ENCODE data around the gene SYT2.
A peak's percentile ranks its signal among the peaks of the same experiment; 100 is the strongest.
"Not testable (repeated sequence)": the region's sequence is repeated elsewhere in the genome, so short reads cannot be mapped to it uniquely, and the experiment has no call there.

Gene SYT2

GRCh38 chr1:202642619-202643291, 67.5 kb downstream of the SYT2 start:
- H3K36me3 ChIP-seq (ENCODE audit: control insufficient read depth, insufficient read depth, low read length): no peaks in the 10 kb centered on the region
- H3K27ac ChIP-seq (ENCODE audit: low read depth, low read length): no peak overlapping the region
- peak overlapping the region; percentile 72 for H3K4me3 ChIP-seq (ENCODE audit: low read depth, low read length)
- peaks cover 57% of the 10 kb centered on the region for H3K27me3 ChIP-seq (ENCODE audit: control insufficient read depth, insufficient read depth, low read length)
- H3K9ac ChIP-seq (ENCODE audit: low read depth, low read length): no peak overlapping the region
- no peaks in the 10 kb centered on the region for H3K9me3 ChIP-seq (ENCODE audit: control insufficient read depth, insufficient read depth, low read length)
- peaks cover 34% of the 10 kb centered on the region for H3K4me1 ChIP-seq (ENCODE audit: control insufficient read depth, insufficient read depth, low read length)

GRCh38 chr1:202642212-202642611, 68.0 kb downstream of the SYT2 start:
- no peak overlapping the region for H3K9ac ChIP-seq (ENCODE audit: low read depth, low read length)
- H3K4me3 ChIP-seq (ENCODE audit: low read depth, low read length): peak overlapping the region; percentile 72
- H3K27me3 ChIP-seq (ENCODE audit: control insufficient read depth, insufficient read depth, low read length): peaks cover 57% of the 10 kb centered on the region
- H3K27ac ChIP-seq (ENCODE audit: low read depth, low read length): no peak overlapping the region
- H3K36me3 ChIP-seq (ENCODE audit: control insufficient read depth, insufficient read depth, low read length): no peaks in the 10 kb centered on the region
- peaks cover 39% of the 10 kb centered on the region for H3K4me1 ChIP-seq (ENCODE audit: control insufficient read depth, insufficient read depth, low read length)
- H3K9me3 ChIP-seq (ENCODE audit: control insufficient read depth, insufficient read depth, low read length): no peaks in the 10 kb centered on the region

DNA sequence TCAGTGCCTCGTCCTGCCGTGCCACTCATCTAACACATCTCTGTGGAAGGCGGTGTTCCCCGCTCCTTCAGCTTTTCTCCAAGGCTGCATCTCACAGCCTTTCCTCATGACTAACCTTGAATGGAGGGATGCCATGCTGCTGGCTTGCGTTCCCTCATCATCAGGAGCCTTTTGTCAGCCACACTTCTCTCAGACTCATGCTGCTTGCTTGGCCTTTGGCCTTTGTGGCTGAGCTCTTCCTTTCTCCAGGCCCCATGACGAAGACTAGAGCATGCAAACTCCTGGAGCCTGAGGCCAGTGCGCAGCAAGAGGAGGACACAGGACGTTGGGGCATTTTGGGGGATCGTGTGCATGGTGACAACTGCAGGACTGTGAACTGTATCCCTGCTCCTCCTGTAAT, 70.8 kb downstream of the SYT2 start:
- H3K9ac ChIP-seq (ENCODE audit: low read depth, low read length): no peak overlapping the region
- H3K4me1 ChIP-seq (ENCODE audit: control insufficient read depth, insufficient read depth, low read length): peaks cover 30% of the 10 kb centered on the region
- no peaks in the 10 kb centered on the region for H3K36me3 ChIP-seq (ENCODE audit: control insufficient read depth, insufficient read depth, low read length)
- no peak overlapping the region for H3K27ac ChIP-seq (ENCODE audit: low read depth, low read length)
- H3K27me3 ChIP-seq (ENCODE audit: control insufficient read depth, insufficient read depth, low read length): peaks cover 30% of the 10 kb centered on the region
- no peak overlapping the region for H3K4me3 ChIP-seq (ENCODE audit: low read depth, low read length)
- no peaks in the 10 kb centered on the region for H3K9me3 ChIP-seq (ENCODE audit: control insufficient read depth, insufficient read depth, low read length)

DNA sequence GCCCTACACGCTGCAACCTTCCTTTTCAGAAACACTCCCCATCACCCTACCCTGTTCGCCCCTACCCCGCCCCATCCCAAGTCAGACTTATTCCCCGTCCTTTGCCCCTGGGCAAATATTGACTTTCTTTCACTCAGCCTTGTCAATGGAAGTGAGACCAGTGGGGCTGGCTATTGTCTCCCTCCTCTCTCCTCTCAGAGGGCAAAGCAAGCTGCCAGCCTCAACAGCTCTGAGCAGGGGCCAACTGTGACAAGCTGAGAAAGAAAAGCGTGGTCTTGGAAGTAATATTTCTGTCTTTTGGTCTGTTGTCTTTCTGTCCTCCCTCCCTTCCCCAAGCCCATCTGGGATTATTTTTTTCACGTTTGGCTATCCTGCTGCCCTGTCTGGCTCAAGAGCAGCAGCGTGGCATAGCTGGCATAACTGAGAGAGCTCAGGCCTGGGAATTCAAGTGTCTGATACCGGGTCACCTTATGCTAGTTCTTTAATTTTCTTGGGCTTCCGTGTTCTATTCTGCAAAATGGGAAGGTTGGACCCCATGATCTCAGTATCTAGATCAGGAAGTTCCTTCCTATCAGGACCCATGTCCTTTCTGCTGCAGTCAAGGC, 71.5 kb downstream of the SYT2 start:
- not testable (repeated sequence) for H3K4me3 ChIP-seq (ENCODE audit: low read depth, low read length); H3K9me3 ChIP-seq (ENCODE audit: control insufficient read depth, insufficient read depth, low read length); H3K9ac ChIP-seq (ENCODE audit: low read depth, low read length); H3K27ac ChIP-seq (ENCODE audit: low read depth, low read length); H3K36me3 ChIP-seq (ENCODE audit: control insufficient read depth, insufficient read depth, low read length)
- Histone ChIP-seq H3K27me3 (ENCODE audit: control insufficient read depth, insufficient read depth, low read length) (peaks cover 24% of the 10 kb centered on the region), H3K4me1 (ENCODE audit: control insufficient read depth, insufficient read depth, low read length) (peaks cover 25% of the 10 kb centered on the region)

- Histone ChIP-seq H3K27me3 (ENCODE audit: control insufficient read depth, insufficient read depth, low read length) (peaks cover 19% of the 10 kb centered on the region), H3K4me3 (ENCODE audit: low read depth, low read length) (no peak overlapping the region), H3K36me3 (ENCODE audit: control insufficient read depth, insufficient read depth, low read length) (no peaks in the 10 kb centered on the region), H3K4me1 (ENCODE audit: control insufficient read depth, insufficient read depth, low read length) (peaks cover 25% of the 10 kb centered on the region), H3K9ac (ENCODE audit: low read depth, low read length) (no peak overlapping the region), H3K27ac (ENCODE audit: low read depth, low read length) (peak overlapping the region; percentile 47), H3K9me3 (ENCODE audit: control insufficient read depth, insufficient read depth, low read length) (no peaks in the 10 kb centered on the region)
Measured at GRCh38 chr1:202638019-202638700, 72.1 kb downstream of the SYT2 start.

DNA sequence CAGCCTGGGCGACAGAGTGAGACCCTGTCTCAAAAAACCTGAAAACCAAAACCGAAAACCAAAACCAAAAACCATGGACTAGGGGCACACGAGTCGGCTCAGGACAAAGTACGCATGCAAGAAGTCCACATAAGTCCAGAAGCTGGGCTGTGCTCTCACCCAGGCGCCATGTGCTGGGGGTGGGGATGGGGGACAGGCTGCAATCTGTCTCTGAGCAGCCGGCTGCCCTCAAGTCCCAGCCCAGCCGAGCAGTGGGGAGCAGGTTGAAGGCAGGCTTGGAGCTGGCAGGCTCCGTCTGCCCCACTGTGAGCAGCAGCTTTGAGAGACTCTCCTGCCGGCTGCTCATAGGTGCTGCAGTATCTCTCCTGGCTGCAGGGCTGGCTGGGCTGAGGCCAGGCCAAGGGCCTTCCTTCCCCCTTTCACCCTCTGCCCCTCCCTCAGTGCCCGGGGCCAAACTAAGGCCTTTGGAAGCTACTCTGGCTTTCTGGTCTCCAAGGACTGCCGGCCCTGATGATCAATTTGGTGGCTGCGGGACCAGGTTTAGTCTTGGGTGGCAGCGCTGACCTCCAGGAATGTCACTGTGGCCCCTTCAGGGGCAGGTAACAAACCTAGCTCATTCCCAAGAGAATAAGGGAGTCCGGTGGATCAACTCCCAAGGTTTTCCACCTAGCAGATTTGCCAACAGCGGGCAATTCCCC, 72.8 kb downstream of the SYT2 start:
- not testable (repeated sequence) for H3K9ac ChIP-seq (ENCODE audit: low read depth, low read length); H3K9me3 ChIP-seq (ENCODE audit: control insufficient read depth, insufficient read depth, low read length); H3K36me3 ChIP-seq (ENCODE audit: control insufficient read depth, insufficient read depth, low read length); H3K4me3 ChIP-seq (ENCODE audit: low read depth, low read length)
- Histone ChIP-seq H3K4me1 (ENCODE audit: control insufficient read depth, insufficient read depth, low read length) (peaks cover 25% of the 10 kb centered on the region), H3K27me3 (ENCODE audit: control insufficient read depth, insufficient read depth, low read length) (peaks cover 13% of the 10 kb centered on the region), H3K27ac (ENCODE audit: low read depth, low read length) (peak overlapping the region; percentile 47)

- H3K4me3 ChIP-seq (ENCODE audit: low read depth, low read length); H3K9ac ChIP-seq (ENCODE audit: low read depth, low read length); H3K27ac ChIP-seq (ENCODE audit: low read depth, low read length); H3K36me3 ChIP-seq (ENCODE audit: control insufficient read depth, insufficient read depth, low read length); H3K9me3 ChIP-seq (ENCODE audit: control insufficient read depth, insufficient read depth, low read length); H3K27me3 ChIP-seq (ENCODE audit: control insufficient read depth, insufficient read depth, low read length): not testable (repeated sequence)
- peaks cover 17% of the 10 kb centered on the region for H3K4me1 ChIP-seq (ENCODE audit: control insufficient read depth, insufficient read depth, low read length)
Measured at GRCh38 chr1:202636171-202636570, 74.1 kb downstream of the SYT2 start.

DNA sequence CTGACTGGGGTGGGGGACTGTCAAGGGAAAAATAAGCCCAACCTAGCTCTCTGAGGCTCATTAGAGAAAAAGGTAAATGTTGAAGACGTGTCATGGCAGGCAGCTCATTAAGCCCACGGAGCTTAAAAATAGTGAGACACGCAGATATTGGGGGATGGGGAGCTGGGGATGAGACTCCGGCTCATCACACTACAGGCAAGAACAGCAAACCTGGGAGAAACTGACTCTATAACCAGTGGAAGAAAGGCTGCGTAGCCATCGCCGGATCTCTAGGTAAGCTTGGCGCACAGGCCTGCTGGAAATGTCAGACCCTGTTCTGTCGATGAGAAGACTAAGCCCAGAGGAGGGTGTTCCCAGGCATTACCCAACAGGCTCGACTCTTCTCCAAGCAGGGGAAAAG, 78.0 kb downstream of the SYT2 start:
- H3K27ac ChIP-seq (ENCODE audit: low read depth, low read length): no peak overlapping the region
- no peak overlapping the region for H3K9ac ChIP-seq (ENCODE audit: low read depth, low read length)
- no peak overlapping the region for H3K4me3 ChIP-seq (ENCODE audit: low read depth, low read length)
- no peaks in the 10 kb centered on the region for H3K36me3 ChIP-seq (ENCODE audit: control insufficient read depth, insufficient read depth, low read length)
- H3K9me3 ChIP-seq (ENCODE audit: control insufficient read depth, insufficient read depth, low read length): no peaks in the 10 kb centered on the region
- H3K4me1 ChIP-seq (ENCODE audit: control insufficient read depth, insufficient read depth, low read length): peaks cover 2% of the 10 kb centered on the region; the same call in 1 of the 2 replicates
- H3K27me3 ChIP-seq (ENCODE audit: control insufficient read depth, insufficient read depth, low read length): no peaks in the 10 kb centered on the region

DNA sequence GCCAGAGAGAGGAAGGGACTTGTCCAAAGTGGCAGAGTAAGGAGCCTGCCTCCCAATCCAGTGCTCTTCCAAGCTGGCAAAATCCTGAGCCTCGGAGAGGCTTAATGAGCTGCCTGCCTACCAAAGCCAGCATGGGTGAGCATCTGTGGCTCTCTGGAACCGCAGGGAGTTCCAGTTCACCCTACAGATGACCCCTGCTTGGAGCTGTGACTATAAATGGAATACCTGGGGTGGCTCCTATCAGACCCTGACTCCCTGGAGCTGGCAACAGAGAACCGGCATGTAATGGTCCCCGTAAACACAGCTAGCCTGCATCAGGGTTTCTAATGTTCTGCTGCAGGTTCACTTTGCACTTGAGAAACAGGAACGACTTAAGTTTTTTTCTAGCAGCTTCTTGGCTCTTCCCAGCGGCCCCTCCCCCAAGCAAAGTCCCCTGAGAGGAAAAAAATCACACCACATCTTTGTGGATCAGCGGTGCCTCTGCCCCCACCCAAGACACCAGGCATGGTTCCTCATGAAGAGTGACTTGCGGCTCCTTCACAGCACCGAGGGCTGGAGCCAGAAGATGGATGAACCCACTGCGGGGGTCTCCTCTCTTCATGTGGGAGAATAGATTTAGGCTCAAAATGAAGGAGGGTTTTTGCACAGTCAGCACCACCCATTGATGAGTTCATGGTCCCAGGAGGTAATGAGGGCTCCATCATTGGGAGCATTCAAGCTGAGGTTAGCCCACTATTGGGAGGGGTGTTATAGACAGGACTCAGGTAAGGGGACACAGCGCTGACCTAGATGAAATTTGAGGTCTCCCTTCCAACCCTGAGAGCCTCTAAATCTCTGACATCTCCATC, 79.0 kb downstream of the SYT2 start:
- Histone ChIP-seq H3K9me3 (ENCODE audit: control insufficient read depth, insufficient read depth, low read length) (no peaks in the 10 kb centered on the region), H3K4me1 (ENCODE audit: control insufficient read depth, insufficient read depth, low read length) (no peaks in the 10 kb centered on the region), H3K36me3 (ENCODE audit: control insufficient read depth, insufficient read depth, low read length) (no peaks in the 10 kb centered on the region), H3K27me3 (ENCODE audit: control insufficient read depth, insufficient read depth, low read length) (no peaks in the 10 kb centered on the region), H3K4me3 (ENCODE audit: low read depth, low read length) (no peak overlapping the region), H3K27ac (ENCODE audit: low read depth, low read length) (no peak overlapping the region), H3K9ac (ENCODE audit: low read depth, low read length) (no peak overlapping the region)

DNA sequence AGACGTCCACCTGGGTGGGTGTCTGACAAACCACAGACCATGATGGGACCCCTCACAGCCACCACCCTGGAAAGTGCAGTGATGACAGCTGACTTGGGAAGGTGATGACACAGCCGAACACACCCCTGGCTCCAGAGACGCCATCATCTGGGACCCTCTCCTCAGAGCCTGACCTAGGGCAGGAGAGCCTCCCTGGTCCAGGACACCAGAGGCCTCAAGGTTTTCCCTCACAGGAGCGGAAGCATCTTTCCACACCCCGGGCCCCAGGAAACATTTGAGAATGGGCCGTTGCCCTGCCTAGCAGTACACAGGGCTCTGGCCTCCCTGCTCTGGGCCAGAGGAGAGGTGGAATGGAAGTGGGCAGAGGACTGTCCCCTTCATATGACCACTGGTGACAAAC, 79.7 kb downstream of the SYT2 start:
- Histone ChIP-seq H3K9ac (ENCODE audit: low read depth, low read length) (no peak overlapping the region), H3K27ac (ENCODE audit: low read depth, low read length) (no peak overlapping the region), H3K9me3 (ENCODE audit: control insufficient read depth, insufficient read depth, low read length) (no peaks in the 10 kb centered on the region), H3K4me3 (ENCODE audit: low read depth, low read length) (no peak overlapping the region), H3K27me3 (ENCODE audit: control insufficient read depth, insufficient read depth, low read length) (no peaks in the 10 kb centered on the region), H3K36me3 (ENCODE audit: control insufficient read depth, insufficient read depth, low read length) (no peaks in the 10 kb centered on the region), H3K4me1 (ENCODE audit: control insufficient read depth, insufficient read depth, low read length) (no peaks in the 10 kb centered on the region)

Data from HUES48 (cell line).